ENCODE data around the gene ASTN2.

ASTN2 gene

DNA sequence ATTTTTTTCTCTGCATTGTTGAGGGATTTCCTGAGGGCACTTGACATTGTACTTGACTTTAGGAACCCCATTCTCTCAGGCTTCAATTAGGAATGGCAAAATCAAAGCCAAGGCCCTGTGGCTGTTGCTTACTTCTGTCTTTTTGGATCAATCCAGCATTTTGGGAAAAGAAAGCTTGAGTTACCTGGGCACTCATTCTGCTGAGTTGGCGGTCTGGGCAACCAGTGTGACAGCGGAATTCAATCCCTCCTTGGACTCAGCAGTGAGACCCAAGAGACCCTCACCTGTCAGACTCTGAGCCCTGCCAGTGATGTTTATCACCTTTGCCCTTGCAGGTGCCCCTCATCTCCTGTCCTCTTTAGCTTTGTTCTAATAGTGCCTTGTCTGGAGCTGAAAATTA, 1036.0 kb downstream of the ASTN2 start:
- no peak for TF ChIP-seq POLR2A (IDR thresholded peaks at IDR 0.05; ENCODE audit: low read length)
- no peak for TF ChIP-seq GATA1 (IDR thresholded peaks at IDR 0.05; ENCODE audit: low read depth, low read length)
- no peak for DNase-seq

DNA sequence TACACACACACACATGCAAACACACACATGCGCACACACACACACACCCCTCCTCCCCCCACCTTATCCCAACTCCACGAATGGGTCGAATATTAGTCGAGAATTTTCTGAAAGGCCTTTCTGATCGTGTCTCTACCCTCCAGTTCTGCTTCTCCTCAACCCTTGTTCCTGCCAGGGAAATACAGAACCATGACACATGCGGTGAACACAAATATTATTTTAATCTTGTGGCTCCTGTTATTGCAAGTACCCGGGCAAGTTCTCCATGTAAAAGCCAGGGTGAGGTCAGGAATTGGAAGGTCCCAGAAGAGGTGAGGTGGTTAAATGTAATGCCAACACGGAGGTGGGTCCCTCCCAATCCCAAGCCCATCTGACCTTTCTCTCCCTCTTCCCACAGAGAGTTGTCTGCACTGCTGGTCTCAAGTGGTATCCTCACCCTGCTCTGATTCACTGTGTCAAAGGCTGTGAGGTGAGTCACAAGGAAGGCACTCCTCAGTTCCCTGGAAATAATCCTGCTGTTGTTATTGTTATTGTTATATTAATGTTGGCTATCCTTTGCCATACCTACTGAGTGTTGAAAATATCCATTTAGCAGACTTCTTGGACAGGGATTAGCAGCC, 1037.6 kb downstream of the ASTN2 start:
- DNase-seq = no peak
- TF ChIP-seq POLR2A (IDR thresholded peaks at IDR 0.05; ENCODE audit: low read length) = no peak
- TF ChIP-seq GATA1 (IDR thresholded peaks at IDR 0.05; ENCODE audit: low read depth, low read length) = no peak

Data from erythroblast (primary cell).